Ascending aorta (tissue), 2 donors: Measurements from ENCODE around the gene FAIM2. TPM values are rescaled to one million over a fixed set of nuclear protein-coding genes. Genes with fewer than 3 reads are reported as not detected.

Experiments used
- DNase-seq, 2 donors: peaks; one replicate each; pipeline ENCODE4 v3.0.0-alpha.2; 2019; ENCODE audit warnings: low spot score in 2 of 2
- H3K27ac ChIP-seq, 2 donors: fragments of 200-600 bp; sonication (generic); one replicate each; pipeline ENCODE4 v1.5.1; 2016 to 2017; ENCODE audit warnings: mild to moderate bottlenecking in 1 of 2
- H3K27me3 ChIP-seq: fragments of 200-600 bp; sonication (generic); one replicate; pipeline ENCODE4 v1.5.1; 2017
- H3K36me3 ChIP-seq, 2 donors: fragments of 200-600 bp; sonication (generic); one replicate each; pipeline ENCODE4 v1.5.1; 2016
- H3K4me1 ChIP-seq, 2 donors: fragments of 200-600 bp; sonication (generic); one replicate each; pipeline ENCODE4 v1.5.1; 2016 to 2017; ENCODE audit warnings: mild to moderate bottlenecking in 1 of 2
- H3K4me3 ChIP-seq, 2 donors: fragments of 200-600 bp; sonication (generic); one replicate each; pipeline ENCODE4 v1.5.1; 2016 to 2017; ENCODE audit warnings: mild to moderate bottlenecking in 1 of 2
- H3K9me3 ChIP-seq, 2 donors: fragments of 200-600 bp; sonication (generic); one replicate each; pipeline ENCODE4 v1.5.1; 2016
- CTCF ChIP-seq, 3 experiments: fragments of 200-600 bp in 2 of 3; fragments of 450-650 bp in 1 of 3; sonication (generic) in 2 of 3; IDR thresholded peaks; one replicate each; pipeline ENCODE4 v1.5.1; 2016 to 2019; ENCODE audit warnings: antibody characterized with exemption in 3 of 3, mild to moderate bottlenecking in 1 of 3, moderate library complexity in 1 of 3
- intact Hi-C: fragments of 100-400 bp; cut with DNase I; formaldehyde crosslinking; loops from one replicate; pipeline ENCODE4 v1.15.1; 2023
- total RNA-seq: library from RNA; depleted of rRNA; stranded (reverse); fragments of >200 nt; gene quantifications from one replicate; pipeline ENCODE4 v1.1.0, GENCODE V29; 2016

Gene FAIM2
- total RNA-seq, 1 donor from 2014 or later: 0.75 TPM

DNA sequence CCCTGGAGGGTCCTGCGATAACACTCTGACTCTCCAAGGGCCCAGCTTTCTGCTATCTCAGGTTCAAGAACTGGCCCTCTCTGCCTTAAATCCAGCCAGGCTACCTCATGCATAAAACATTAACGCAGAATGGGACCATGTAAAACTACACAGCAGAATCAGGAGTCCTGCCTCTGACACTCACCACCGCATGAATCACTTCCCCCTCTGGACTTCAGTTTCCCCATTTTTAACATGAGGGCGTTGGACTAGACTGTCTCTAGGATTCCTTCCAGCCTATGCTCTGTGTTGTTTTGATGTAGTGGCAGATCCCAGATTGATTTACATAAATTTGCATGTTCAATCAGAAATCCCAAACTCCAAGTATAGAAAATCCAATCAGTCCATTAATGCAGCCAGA is 78.8 kb downstream of the FAIM2 start:
- H3K4me1 ChIP-seq: peaks cover 5 to 35% of the 10 kb centered on the region in 2 donors

DNA sequence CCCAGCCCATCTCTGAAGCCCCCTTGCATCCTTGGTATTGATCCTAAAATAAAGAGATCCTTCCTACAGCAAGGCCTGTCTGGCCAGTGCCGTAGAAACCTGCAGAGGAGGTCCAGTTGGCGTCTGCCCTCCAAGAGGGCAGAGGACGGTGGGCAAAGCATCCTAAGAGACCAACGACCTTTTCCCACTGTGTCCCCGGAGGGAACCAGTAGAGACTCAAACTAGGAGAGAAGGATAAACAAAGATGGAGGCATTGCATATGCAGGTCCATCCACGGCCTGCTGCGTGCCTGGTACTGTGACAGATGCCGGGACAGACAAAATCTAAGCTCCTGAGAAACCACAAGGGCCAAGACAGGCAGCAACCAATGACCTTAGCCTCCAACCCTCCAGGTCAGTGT is 79.3 kb downstream of the FAIM2 start:
- no peak for TF ChIP-seq CTCF (IDR thresholded peaks at IDR 0.05)
- Histone ChIP-seq H3K4me3 (peak overlapping the region in 1 of 2 donors; percentile 11), H3K36me3 (peaks cover 3 to 7% of the 10 kb centered on the region in 2 donors), H3K9me3 (no peaks in the 10 kb centered on the region), H3K4me1 (peaks cover 5 to 35% of the 10 kb centered on the region in 2 donors), H3K27ac (peak overlapping the region; percentile 17 to 40), H3K27me3 (no peaks in the 10 kb centered on the region)
- no peak for DNase-seq
- intact Hi-C loops: no loop called here

More for the DNA sequence above, 78.8 kb downstream of the FAIM2 start:
- intact Hi-C loops: no loop called here
- Histone ChIP-seq H3K4me3 (no peak overlapping the region), H3K27me3 (no peaks in the 10 kb centered on the region), H3K27ac (peak overlapping the region; percentile 40 to 91), H3K36me3 (peaks cover 3 to 7% of the 10 kb centered on the region in 2 donors), H3K9me3 (no peaks in the 10 kb centered on the region)
- DNase-seq: no peak
- no peak for TF ChIP-seq CTCF (IDR thresholded peaks at IDR 0.05)

GRCh38 chr12:49823951-49824350 is 79.7 kb downstream of the FAIM2 start:
- intact Hi-C loops: no loop called here
- Histone ChIP-seq H3K27me3 (no peaks in the 10 kb centered on the region), H3K36me3 (peaks cover 3 to 7% of the 10 kb centered on the region in 2 donors), H3K9me3 (no peaks in the 10 kb centered on the region), H3K27ac (peak overlapping the region; percentile 17 to 40), H3K4me1 (peaks cover 5 to 31% of the 10 kb centered on the region in 2 donors), H3K4me3 (peak overlapping the region in 1 of 2 donors; percentile 11)
- TF ChIP-seq CTCF (IDR thresholded peaks at IDR 0.05): no peak
- no peak for DNase-seq

GRCh38 chr12:49823350-49823749 is 80.3 kb downstream of the FAIM2 start:
- H3K36me3 ChIP-seq: peaks cover 3 to 7% of the 10 kb centered on the region in 2 donors
- H3K27ac ChIP-seq: no peak overlapping the region
- intact Hi-C loops: no loop called here
- TF ChIP-seq CTCF (IDR thresholded peaks at IDR 0.05): no peak
- no peaks in the 10 kb centered on the region for H3K9me3 ChIP-seq
- H3K4me3 ChIP-seq: no peak overlapping the region
- peaks cover 5 to 29% of the 10 kb centered on the region in 2 donors for H3K4me1 ChIP-seq
- no peaks in the 10 kb centered on the region for H3K27me3 ChIP-seq
- DNase-seq: no peak

DNA sequence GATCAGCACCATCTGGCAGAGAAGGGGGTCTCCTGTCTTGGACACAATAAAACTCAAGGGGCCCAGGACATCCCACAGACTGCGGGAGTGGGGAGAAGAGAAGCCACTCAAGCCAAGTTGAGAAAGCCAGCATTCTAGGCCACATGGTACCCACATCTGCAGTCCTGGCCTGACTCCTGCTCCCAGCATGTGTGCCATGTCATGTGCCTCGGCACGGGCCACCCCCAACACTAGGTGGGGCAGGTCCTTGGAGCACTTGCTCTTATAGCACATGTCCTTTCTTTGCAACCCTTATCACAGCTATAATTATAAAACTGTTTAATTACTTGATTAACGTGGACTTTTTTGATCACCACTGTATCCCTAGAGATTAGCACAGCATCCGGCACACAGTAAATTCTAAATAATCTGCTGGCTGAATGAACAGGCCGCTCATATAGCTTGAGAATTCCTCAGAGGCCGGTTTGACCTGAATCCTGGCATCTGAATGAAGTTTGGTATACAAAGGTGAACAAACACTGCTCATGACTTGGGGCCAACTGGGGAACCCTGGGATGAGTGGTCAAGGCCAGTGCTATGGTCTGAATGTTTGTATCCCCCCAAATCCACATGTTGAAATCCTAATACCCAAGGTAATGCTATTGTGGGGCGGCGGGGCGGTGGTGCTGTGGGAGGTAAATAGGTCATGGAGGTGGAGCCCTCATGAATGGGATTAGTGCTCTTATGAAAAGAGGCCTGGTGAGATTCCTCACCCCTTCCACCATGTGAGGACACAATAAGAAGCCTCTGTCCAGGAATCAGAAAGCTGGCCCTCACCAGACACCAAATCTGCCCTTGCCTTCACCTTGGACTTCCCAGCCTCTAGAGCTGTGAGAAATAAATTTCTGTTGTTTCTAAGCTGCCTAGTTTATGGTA is 82.1 kb downstream of the FAIM2 start:
- DNase-seq: no peak
- TF ChIP-seq CTCF (IDR thresholded peaks at IDR 0.05): no peak
- intact Hi-C loops: no loop called here
- Histone ChIP-seq H3K4me3 (no peak overlapping the region), H3K27ac (no peak overlapping the region), H3K4me1 (peaks cover 2 to 25% of the 10 kb centered on the region in 2 donors), H3K36me3 (peaks cover 3 to 7% of the 10 kb centered on the region in 2 donors), H3K9me3 (no peaks in the 10 kb centered on the region), H3K27me3 (no peaks in the 10 kb centered on the region)
